ENCODE measurements around the gene OR51A7. TPM values are rescaled to one million over a fixed set of nuclear protein-coding genes. Genes with fewer than 3 reads are reported as not detected.
"Not testable (repeated sequence)": the region's sequence is repeated elsewhere in the genome, so short reads cannot be mapped to it uniquely, and the experiment has no call there.

The OR51A7 gene
- total RNA-seq, 1 donor from 2014 or later = not detected

GRCh38 chr11:4936745-4937144, 33.2 kb downstream of the OR51A7 start:
- intact Hi-C loops (cut with DNase I) = no loop called here
- DNase-seq (ENCODE audit: low spot score) = no peak

- DNase-seq (ENCODE audit: low spot score) = no peak
- intact Hi-C loops (cut with DNase I) = no loop called here
These were observed 43.9 kb downstream of the OR51A7 start, which contains the start of gene OR51A4 for GRCh38 chr11:4947505-4947904. OR51A4 (minus strand) TSS chr11:4947605; CDS start chr11:4947100, 505 bp downstream.

- intact Hi-C loops (cut with DNase I); DNase-seq (ENCODE audit: low spot score): not testable (repeated sequence)
These were observed 52.0 kb downstream of the OR51A7 start, which contains the start of gene OR51A2 for GRCh38 chr11:4955613-4956012. OR51A2 (minus strand) TSS chr11:4955713; CDS start chr11:4955713, 0 bp downstream.

- DNase-seq (ENCODE audit: low spot score) = no peak
- intact Hi-C loops (cut with DNase I) = no loop called here
These were observed 53.8 kb downstream of the OR51A7 start for GRCh38 chr11:4957396-4957795.

Other genes starting within 250 kb of the OR51A7 start
- gene OR51E2, start 205.9 kb upstream of the OR51A7 start, total RNA-seq = not detected
- gene MMP26, start 199.0 kb upstream of the OR51A7 start, total RNA-seq = not detected
- not detected for gene OR51F1, start 133.8 kb upstream of the OR51A7 start, total RNA-seq
- gene OR52R1, start 99.4 kb upstream of the OR51A7 start, total RNA-seq = not detected
- not detected for gene OR51F2, start 82.5 kb upstream of the OR51A7 start, total RNA-seq
- not detected for gene OR51S1, start 54.6 kb upstream of the OR51A7 start, total RNA-seq
- not detected for gene OR51T1, start 21.9 kb upstream of the OR51A7 start, total RNA-seq
- not detected for gene OR51G2, start 15.6 kb downstream of the OR51A7 start, total RNA-seq
- gene OR51G1, start 20.6 kb downstream of the OR51A7 start, total RNA-seq = not detected
- gene OR51A4, start 43.8 kb downstream of the OR51A7 start, total RNA-seq = not detected
- not detected for gene OR51A2, start 51.9 kb downstream of the OR51A7 start, total RNA-seq
- gene OR51L1, start 91.1 kb downstream of the OR51A7 start, total RNA-seq = not detected
- not detected for gene OR52J3, start 142.7 kb downstream of the OR51A7 start, total RNA-seq
- gene OR52E2, start 155.8 kb downstream of the OR51A7 start, total RNA-seq = not detected
- gene OR52E1, start 165.8 kb downstream of the OR51A7 start, total RNA-seq = not detected
- gene OR52A5, start 234.6 kb downstream of the OR51A7 start, total RNA-seq = not detected